Bronchial epithelial cell (primary cell): ENCODE measurements around the gene YES1. TPM values are rescaled to one million over a fixed set of nuclear protein-coding genes. Genes with fewer than 3 reads are reported as not detected.
"Not testable (repeated sequence)": the region's sequence is repeated elsewhere in the genome, so short reads cannot be mapped to it uniquely, and the experiment has no call there.

ENCODE experiments used
- DNase-seq: peaks from one replicate; pipeline ENCODE4 v3.0.0-alpha.2; 2010; ENCODE audit warnings: low read depth
- FAIRE-seq: peaks from 2 replicates; lab custom pipeline; 2011; peaks lifted over from hg19 to GRCh38; lab: Jason Lieb, UNC
- H3K27me3 ChIP-seq: 2 replicates; pipeline ENCODE4 v1.5.1; 2011; ENCODE audit warnings: low read length; ENCODE audit not compliant: control insufficient read depth, insufficient read depth
- H3K36me3 ChIP-seq: 2 replicates; pipeline ENCODE4 v1.5.1; 2011; ENCODE audit warnings: low read length; ENCODE audit not compliant: control insufficient read depth, insufficient read depth
- H3K4me3 ChIP-seq: 2 replicates; pipeline ENCODE4 v1.5.1; 2011; ENCODE audit warnings: mild to moderate bottlenecking, low read depth, low read length, control low read depth
- total RNA-seq: library from RNA; depleted of rRNA; stranded (reverse); fragments of >200 nt; gene quantifications from 2 replicates; pipeline ENCODE4 v1.2.1, GENCODE V29; 2014
- TF ChIP-seq, protein P1 (sequence below): IDR thresholded peaks from 2 replicates; pipeline ENCODE4 v1.5.1; 2011; ENCODE audit warnings: mild to moderate bottlenecking, moderate library complexity, low read length, control low read depth, inconsistent platforms; ENCODE audit not compliant: insufficient read depth, severe bottlenecking

Gene YES1
- total RNA-seq, 1 donor from 2014 or later: 165 TPM

DNA sequence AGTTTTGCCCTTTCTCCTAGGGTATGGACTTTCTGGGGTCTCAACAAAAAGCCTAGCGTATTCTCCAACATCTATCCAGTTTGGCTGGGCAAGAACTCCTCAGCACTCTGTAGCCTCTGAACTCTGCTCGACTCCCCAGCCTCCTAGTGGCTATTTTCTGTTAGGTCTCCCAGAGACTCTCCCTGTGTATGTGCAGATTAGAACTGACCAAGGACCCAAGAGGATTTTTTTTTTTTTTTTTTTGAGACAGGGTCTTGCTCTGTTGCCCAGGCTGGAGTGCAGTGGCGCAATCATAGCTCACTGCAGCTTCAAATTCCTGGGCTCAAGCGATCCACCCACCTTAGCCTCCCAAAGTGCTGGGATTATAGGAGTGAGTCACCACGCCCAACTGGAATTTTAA is 81.9 kb downstream of the YES1 start:
- not testable (repeated sequence) for H3K27me3 ChIP-seq, H3K4me3 ChIP-seq, H3K36me3 ChIP-seq, FAIRE-seq, DNase-seq
- TF ChIP-seq, protein P1, sequence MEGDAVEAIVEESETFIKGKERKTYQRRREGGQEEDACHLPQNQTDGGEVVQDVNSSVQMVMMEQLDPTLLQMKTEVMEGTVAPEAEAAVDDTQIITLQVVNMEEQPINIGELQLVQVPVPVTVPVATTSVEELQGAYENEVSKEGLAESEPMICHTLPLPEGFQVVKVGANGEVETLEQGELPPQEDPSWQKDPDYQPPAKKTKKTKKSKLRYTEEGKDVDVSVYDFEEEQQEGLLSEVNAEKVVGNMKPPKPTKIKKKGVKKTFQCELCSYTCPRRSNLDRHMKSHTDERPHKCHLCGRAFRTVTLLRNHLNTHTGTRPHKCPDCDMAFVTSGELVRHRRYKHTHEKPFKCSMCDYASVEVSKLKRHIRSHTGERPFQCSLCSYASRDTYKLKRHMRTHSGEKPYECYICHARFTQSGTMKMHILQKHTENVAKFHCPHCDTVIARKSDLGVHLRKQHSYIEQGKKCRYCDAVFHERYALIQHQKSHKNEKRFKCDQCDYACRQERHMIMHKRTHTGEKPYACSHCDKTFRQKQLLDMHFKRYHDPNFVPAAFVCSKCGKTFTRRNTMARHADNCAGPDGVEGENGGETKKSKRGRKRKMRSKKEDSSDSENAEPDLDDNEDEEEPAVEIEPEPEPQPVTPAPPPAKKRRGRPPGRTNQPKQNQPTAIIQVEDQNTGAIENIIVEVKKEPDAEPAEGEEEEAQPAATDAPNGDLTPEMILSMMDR: peak; percentile 11

DNA sequence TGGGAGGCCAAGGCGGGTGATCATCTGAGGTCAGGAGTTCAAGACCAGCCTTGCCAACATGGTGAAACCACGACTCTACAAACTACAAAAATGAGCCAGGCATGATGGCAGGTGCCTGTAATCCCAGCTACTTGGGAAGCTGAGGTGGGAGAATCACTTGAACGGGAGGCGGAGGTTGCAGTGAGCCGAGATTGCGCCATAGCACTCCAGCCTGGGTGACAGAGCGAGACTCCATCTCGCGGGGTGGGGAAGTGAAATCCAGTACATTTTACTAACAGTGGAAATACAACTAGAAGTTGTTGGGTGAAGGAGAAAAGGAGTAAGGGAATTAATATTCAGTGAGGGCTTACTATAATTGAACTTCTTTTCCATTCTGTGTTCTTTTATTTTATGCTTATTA is 86.4 kb downstream of the YES1 start:
- FAIRE-seq: no peak
- H3K36me3 ChIP-seq: no peaks in the 10 kb centered on the region
- DNase-seq: no peak

DNA sequence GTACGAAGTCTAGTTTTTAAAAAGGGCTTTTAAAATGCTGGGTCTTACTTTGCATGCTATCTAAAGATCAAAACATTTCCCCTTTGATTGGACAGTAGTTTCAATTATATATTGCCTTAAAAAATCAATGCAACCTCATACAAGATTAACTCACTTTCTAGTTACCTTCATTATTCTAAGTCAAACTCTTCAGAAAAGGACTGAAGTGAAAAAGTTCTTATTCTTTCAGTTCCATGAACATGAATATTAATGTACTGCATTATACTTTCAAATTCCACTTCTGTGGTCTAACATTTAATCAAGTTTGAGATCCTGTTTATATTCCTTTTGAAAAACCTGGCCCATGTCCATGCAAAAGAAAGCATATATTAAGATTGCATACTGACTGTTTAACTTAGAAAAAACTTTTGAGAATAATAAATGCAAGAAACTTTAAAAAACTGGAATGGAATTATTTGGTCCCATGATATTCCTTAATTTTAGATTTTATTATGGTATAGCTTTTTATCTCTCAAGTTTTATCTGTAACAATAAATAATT is 88.4 kb downstream of the YES1 start:
- no peak for DNase-seq
- TF ChIP-seq, protein P1: no peak
- Histone ChIP-seq H3K36me3 (no peaks in the 10 kb centered on the region), H3K27me3 (no peaks in the 10 kb centered on the region), H3K4me3 (no peak overlapping the region)
- FAIRE-seq: no peak

More for the DNA sequence above, 86.4 kb downstream of the YES1 start:
- TF ChIP-seq, protein P1: no peak
- Histone ChIP-seq H3K4me3 (no peak overlapping the region), H3K27me3 (no peaks in the 10 kb centered on the region)

DNA sequence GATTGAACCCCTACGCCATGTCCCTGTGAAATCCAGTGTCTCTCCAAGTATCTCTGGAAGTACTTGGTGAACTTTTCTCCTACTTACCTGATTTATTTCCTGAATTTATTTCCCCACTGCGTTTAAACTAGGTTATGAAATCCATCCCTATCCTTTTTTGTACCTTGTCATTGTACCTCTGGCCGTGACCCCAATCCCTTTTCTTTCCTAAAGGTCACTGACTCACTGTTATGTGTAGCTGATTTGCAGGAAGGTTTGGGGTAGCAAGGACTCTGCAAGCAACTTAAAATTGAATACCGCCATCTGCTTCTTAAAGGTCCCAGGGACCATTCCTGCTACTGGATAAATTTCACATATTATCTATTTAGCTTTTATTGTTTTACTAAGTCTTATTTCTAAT is 95.0 kb downstream of the YES1 start:
- DNase-seq (no peak), FAIRE-seq (no peak)
- no peaks in the 10 kb centered on the region for H3K27me3 ChIP-seq
- no peaks in the 10 kb centered on the region for H3K36me3 ChIP-seq
- H3K4me3 ChIP-seq: no peak overlapping the region
- TF ChIP-seq, protein P1: no peak

DNA sequence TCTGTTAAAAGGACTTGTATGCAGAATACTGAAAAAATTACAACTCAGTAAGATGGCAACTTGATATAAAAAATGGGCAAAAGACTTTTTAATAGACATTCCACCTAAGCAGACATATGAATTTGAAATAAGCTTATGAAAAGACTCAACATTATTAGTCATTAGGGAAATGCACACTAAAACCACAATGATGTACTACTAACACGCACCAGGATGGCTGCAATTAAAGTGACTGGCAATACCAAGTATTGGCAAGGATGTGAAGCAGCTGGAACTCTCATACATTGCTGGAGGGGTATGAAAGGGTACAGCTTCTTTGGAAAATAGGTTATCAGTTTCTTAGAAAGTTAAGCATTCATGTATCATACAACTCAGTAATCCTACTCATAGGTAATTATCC is 96.4 kb downstream of the YES1 start:
- TF ChIP-seq, protein P1: no peak
- Histone ChIP-seq H3K36me3 (no peaks in the 10 kb centered on the region), H3K4me3 (no peak overlapping the region), H3K27me3 (no peaks in the 10 kb centered on the region)
- DNase-seq: peak; percentile 76
- FAIRE-seq: no peak

DNA sequence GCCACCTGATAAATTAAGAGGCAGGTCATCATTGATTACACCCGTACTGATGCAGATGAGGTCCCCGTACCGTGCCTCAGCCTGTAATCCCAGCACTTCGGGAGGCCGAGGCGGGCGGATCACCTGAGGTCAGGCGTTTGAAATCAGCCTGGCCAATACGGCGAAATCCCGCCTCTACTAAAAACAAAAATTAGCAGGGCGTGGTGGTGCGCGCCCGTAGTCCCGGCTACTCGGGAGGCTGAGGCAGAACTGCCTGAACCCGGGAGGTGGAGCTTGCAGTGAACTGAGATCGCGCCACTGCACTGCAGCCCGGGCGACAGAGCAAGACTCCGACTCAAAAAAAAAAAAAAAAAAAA is 98.9 kb downstream of the YES1 start:
- Histone ChIP-seq H3K27me3 (no peaks in the 10 kb centered on the region), H3K36me3 (peaks cover under 1% of the 10 kb centered on the region), H3K4me3 (peak overlapping the region; percentile 72)
- no peak for FAIRE-seq
- no peak for DNase-seq
- TF ChIP-seq, protein P1: no peak
